Right lobe of liver (tissue), 6 donors: Measurements from ENCODE around the gene YBX2. TPM values are rescaled to one million over a fixed set of nuclear protein-coding genes. Genes with fewer than 3 reads are reported as not detected.
"Not testable (repeated sequence)": the region's sequence is repeated elsewhere in the genome, so short reads cannot be mapped to it uniquely, and the experiment has no call there.

Source experiments
- ATAC-seq, 4 donors: fragments of 200-7000 bp; cut with Tn5 transposase; one replicate each; pipeline ENCODE4 v1.9.1; 2020; ENCODE audit warnings: mild to moderate bottlenecking in 4 of 4, moderate library complexity in 4 of 4
- DNase-seq, 3 donors: peaks; one replicate each; pipeline ENCODE4 v3.0.0-alpha.2; 2020
- H3K27ac ChIP-seq, 3 donors: fragments of 200-600 bp; one replicate each; pipeline ENCODE4 v1.8.0; 2022
- H3K27me3 ChIP-seq, 2 donors: fragments of 200-600 bp; one replicate each; pipeline ENCODE4 v1.8.0; 2022
- H3K36me3 ChIP-seq, 4 donors: fragments of 200-600 bp; sonication (generic) in 1 of 4; one replicate each; pipeline versions ENCODE4 v1.5.1 to v1.8.0; 2017 to 2022; ENCODE audit warnings: control low read depth in 1 of 4
- H3K4me1 ChIP-seq, 4 donors: fragments of 200-600 bp; sonication (generic) in 1 of 4; one replicate each; pipeline versions ENCODE4 v1.5.1 to v1.8.0; 2017 to 2022; ENCODE audit warnings: control low read depth in 1 of 4
- H3K4me3 ChIP-seq, 3 donors: fragments of 200-600 bp; one replicate each; pipeline ENCODE4 v1.8.0; 2022
- H3K9me3 ChIP-seq, 4 donors: fragments of 200-600 bp; sonication (generic) in 1 of 4; one replicate each; pipeline versions ENCODE4 v1.5.1 to v1.8.0; 2017 to 2022; ENCODE audit warnings: control low read depth in 1 of 4
- POLR2A ChIP-seq: fragments of 450-650 bp; IDR thresholded peaks from one replicate; pipeline ENCODE4 v1.6.1; 2017; ENCODE audit warnings: antibody characterized with exemption, mild to moderate bottlenecking
- WGBS: methylation state at CpG from one replicate; pipeline ENCODE4 v1.1.6; 2018; ENCODE audit warnings: low coverage, low lambda C conversion rate; ENCODE audit not compliant: insufficient coverage; ENCODE audit errors: missing lambda C conversion rate; 5-methylcytosine and 5-hydroxymethylcytosine counted together
- intact Hi-C, 2 donors: fragments of 100-400 bp; cut with DNase I; formaldehyde crosslinking; loops; one replicate each; pipeline versions ENCODE4 v1.11.2 to v1.14.1; 2022
- long read RNA-seq: library from polyadenylated mRNA; unstranded; transcript quantifications from one replicate; pipeline ENCODE4 v2.0.0, GENCODE V29; 2019
- total RNA-seq, 6 experiments: library from RNA; depleted of rRNA in 2 of 6; stranded (reverse); fragments of >200 nt in 2 of 6; fragmentation: NEBNext Ultra II Directional in 3 of 6; extraction: Animal tissue kit (Norgen Biotek cat#: 25700) in 3 of 6; gene quantifications; one replicate each; pipeline versions ENCODE4 v1.1.0 to v1.2.4, GENCODE V29; 2016 to 2023
- TF ChIP-seq, protein P1 (sequence below), 4 donors: fragments of 200-600 bp in 3 of 4; fragments of 450-650 bp in 1 of 4; IDR thresholded peaks; one replicate each; pipeline versions ENCODE4 v1.5.1 to v1.8.0; 2016 to 2022; ENCODE audit warnings: antibody characterized with exemption in 4 of 4, mild to moderate bottlenecking in 2 of 4
- donor health status: DM: no; HTN: yes; CAD: no.
- donor health status: DM: no; HTN: no; CAD: no.
- donor health status: DM: no; HTN: no; CAD: no.
- donor health status: DM: no; HTN: yes; CAD: no.
- donor health status: DM: no; HTN: yes; CAD: no.

YBX2 gene
- total RNA-seq, result 1 to 10 TPM in 2 of 6 experiments, under 1 TPM in 4; 0.27 to 1.7 (median 0.90) TPM
- long read RNA-seq, result 0 reads

GRCh38 chr17:7294614-7295153, at the start of gene YBX2:
TSS of gene YBX2 (minus strand) at chr17:7294639. CDS start at chr17:7294500, 139 bp downstream.
- WGBS, result 0% methylated on average over 12 of the region's 57 CpGs
- H3K9me3 ChIP-seq, result no peaks in the 10 kb centered on the region
- no peaks in the 10 kb centered on the region for H3K36me3 ChIP-seq
- intact Hi-C loops, result no loop called here
- ATAC-seq (peak; percentile 70 to 81 (median 79)), DNase-seq (peak; percentile 80 to 88 (median 87))
- no peaks in the 10 kb centered on the region for H3K27me3 ChIP-seq
- no peak within 1 kb of the TSS for H3K27ac ChIP-seq
- peaks cover 0 to 13% (median 2%) of the 10 kb centered on the region in 4 donors for H3K4me1 ChIP-seq
- TF ChIP-seq, protein P1, sequence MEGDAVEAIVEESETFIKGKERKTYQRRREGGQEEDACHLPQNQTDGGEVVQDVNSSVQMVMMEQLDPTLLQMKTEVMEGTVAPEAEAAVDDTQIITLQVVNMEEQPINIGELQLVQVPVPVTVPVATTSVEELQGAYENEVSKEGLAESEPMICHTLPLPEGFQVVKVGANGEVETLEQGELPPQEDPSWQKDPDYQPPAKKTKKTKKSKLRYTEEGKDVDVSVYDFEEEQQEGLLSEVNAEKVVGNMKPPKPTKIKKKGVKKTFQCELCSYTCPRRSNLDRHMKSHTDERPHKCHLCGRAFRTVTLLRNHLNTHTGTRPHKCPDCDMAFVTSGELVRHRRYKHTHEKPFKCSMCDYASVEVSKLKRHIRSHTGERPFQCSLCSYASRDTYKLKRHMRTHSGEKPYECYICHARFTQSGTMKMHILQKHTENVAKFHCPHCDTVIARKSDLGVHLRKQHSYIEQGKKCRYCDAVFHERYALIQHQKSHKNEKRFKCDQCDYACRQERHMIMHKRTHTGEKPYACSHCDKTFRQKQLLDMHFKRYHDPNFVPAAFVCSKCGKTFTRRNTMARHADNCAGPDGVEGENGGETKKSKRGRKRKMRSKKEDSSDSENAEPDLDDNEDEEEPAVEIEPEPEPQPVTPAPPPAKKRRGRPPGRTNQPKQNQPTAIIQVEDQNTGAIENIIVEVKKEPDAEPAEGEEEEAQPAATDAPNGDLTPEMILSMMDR (IDR thresholded peaks at IDR 0.05), result no peak
- no peak for TF ChIP-seq POLR2A
- H3K4me3 ChIP-seq, result peak within 1 kb of the TSS in 1 of 3 donors; percentile 21

GRCh38 chr17:7343250-7343649, 48.8 kb upstream of the YBX2 start:
- Histone ChIP-seq H3K4me3 (no peak overlapping the region), H3K27me3 (no peaks in the 10 kb centered on the region), H3K9me3 (no peaks in the 10 kb centered on the region), H3K4me1 (no peaks in the 10 kb centered on the region), H3K36me3 (no peaks in the 10 kb centered on the region), H3K27ac (no peak overlapping the region)
- TF ChIP-seq POLR2A, result no peak
- TF ChIP-seq, protein P1 (IDR thresholded peaks at IDR 0.05), result no peak
- ATAC-seq (no peak), DNase-seq (no peak)
- 60% methylated on average over 11 of the region's 15 CpGs for WGBS
- intact Hi-C loops, result loop anchor here in 1 of 2 donors (10.0 kb wide), 1 partner anchor 68 kb away; no protein-coding TSS in a partner anchor

DNA sequence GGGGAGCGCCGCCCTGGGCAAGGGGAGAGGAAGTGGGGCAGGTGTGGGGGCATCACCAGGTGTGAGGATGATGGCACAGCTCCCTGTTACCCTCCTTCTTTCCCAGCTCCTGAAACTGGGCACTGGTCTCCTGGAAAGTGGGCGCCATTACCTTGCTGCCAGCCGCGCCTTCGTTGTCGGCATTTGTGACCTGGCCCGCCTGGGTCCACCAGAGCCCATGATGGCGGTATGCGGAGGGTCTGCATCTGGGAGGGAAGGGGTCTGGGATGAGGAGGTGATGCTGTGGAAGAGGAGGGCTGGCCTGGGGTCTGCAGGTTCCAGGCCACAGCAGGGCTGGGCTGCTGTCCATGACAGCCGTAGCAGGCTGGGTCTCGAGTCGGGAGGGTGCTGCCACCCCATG, 47.4 kb upstream of the YBX2 start:
- intact Hi-C loops, result loop anchor here in 1 of 2 donors (10.0 kb wide), 1 partner anchor 67 kb away; no protein-coding TSS in a partner anchor

GRCh38 chr17:7340179-7340578, 45.7 kb upstream of the YBX2 start:
- intact Hi-C loops, result loop anchor here in 1 of 2 donors (10.0 kb wide), 1 partner anchor 65 kb away; no protein-coding TSS in a partner anchor
- DNase-seq (no peak), ATAC-seq (no peak)
- H3K27ac ChIP-seq, result no peak overlapping the region
- no peaks in the 10 kb centered on the region for H3K9me3 ChIP-seq
- 67% methylated on average over 1 of the region's 2 CpGs for WGBS
- H3K4me3 ChIP-seq, result no peak overlapping the region
- H3K27me3 ChIP-seq, result no peaks in the 10 kb centered on the region
- H3K36me3 ChIP-seq, result no peaks in the 10 kb centered on the region
- no peaks in the 10 kb centered on the region for H3K4me1 ChIP-seq
- no peak for TF ChIP-seq POLR2A
- TF ChIP-seq, protein P1 (IDR thresholded peaks at IDR 0.05), result no peak

More for the DNA sequence above, 47.4 kb upstream of the YBX2 start:
- H3K36me3 ChIP-seq, result no peaks in the 10 kb centered on the region
- TF ChIP-seq, protein P1 (IDR thresholded peaks at IDR 0.05), result no peak
- no peak for TF ChIP-seq POLR2A
- no peaks in the 10 kb centered on the region for H3K9me3 ChIP-seq
- ATAC-seq, result no peak
- no peaks in the 10 kb centered on the region for H3K27me3 ChIP-seq
- no peak overlapping the region for H3K27ac ChIP-seq
- no peak overlapping the region for H3K4me3 ChIP-seq
- DNase-seq, result no peak
- 100% methylated on average over 4 of the region's 13 CpGs for WGBS
- no peaks in the 10 kb centered on the region for H3K4me1 ChIP-seq

DNA sequence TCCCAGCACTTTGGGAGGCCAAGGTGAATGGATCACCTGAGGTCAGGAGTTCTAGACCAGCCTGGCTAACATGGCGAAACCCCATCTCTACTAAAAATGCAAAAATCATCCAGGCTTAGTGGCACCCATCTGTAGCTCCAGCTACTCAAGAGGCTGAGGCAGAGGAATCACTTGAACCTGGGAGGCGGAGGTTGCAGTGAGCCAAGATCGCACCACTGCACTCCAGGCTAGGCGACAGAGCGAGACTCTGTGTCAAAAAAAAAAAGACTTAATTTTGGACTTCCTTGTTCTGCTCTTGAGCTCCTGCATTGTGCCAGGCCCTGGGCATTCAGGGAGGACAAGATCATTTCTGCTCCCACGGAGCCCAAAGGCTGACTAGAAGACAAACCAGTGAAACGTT, 43.2 kb upstream of the YBX2 start:
- intact Hi-C loops, ATAC-seq, H3K4me3 ChIP-seq, H3K4me1 ChIP-seq, H3K27me3 ChIP-seq, H3K27ac ChIP-seq, DNase-seq, H3K36me3 ChIP-seq, H3K9me3 ChIP-seq: not testable (repeated sequence)
- 52% methylated on average over 3 of the region's 7 CpGs for WGBS
